Neural progenitor cell (in vitro differentiated cells): ENCODE data around the gene CACHD1.

Experiments
- EZH2phosphoT487 ChIP-seq: fragments of 200-600 bp; sonication (generic); IDR thresholded peaks from 2 replicates; pipeline ENCODE4 v1.6.1; 2017; ENCODE audit warnings: antibody characterized with exemption
- TF ChIP-seq, protein P1 (sequence below): fragments of 200-600 bp; sonication (generic); IDR thresholded peaks from 2 replicates; pipeline ENCODE4 v1.5.1; 2017; ENCODE audit warnings: antibody characterized with exemption, mild to moderate bottlenecking

DNA sequence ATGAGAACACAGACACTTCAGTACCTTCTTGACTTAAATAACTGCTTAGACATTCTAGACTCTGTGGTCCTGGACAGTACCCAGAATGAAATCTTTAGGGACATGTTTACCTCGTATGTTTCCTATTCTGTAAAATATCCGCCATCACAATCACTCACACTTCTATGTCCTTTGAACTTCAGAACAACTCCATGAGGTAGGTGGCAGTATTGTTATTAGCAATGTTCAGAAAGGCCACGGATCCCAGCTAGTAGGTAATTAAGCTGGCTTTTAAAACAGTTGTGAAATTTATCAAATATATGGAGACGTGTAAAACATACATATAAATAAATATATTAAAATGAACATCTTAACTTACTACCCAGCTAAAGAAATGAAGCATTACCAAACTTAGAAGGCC lies 83.4 kb downstream of the CACHD1 start:
- TF ChIP-seq, protein P1, sequence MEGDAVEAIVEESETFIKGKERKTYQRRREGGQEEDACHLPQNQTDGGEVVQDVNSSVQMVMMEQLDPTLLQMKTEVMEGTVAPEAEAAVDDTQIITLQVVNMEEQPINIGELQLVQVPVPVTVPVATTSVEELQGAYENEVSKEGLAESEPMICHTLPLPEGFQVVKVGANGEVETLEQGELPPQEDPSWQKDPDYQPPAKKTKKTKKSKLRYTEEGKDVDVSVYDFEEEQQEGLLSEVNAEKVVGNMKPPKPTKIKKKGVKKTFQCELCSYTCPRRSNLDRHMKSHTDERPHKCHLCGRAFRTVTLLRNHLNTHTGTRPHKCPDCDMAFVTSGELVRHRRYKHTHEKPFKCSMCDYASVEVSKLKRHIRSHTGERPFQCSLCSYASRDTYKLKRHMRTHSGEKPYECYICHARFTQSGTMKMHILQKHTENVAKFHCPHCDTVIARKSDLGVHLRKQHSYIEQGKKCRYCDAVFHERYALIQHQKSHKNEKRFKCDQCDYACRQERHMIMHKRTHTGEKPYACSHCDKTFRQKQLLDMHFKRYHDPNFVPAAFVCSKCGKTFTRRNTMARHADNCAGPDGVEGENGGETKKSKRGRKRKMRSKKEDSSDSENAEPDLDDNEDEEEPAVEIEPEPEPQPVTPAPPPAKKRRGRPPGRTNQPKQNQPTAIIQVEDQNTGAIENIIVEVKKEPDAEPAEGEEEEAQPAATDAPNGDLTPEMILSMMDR, result no peak
- TF ChIP-seq EZH2phosphoT487, result no peak
